ENCODE measurements around the gene LPCAT1.
"Not testable (repeated sequence)": the region's sequence is repeated elsewhere in the genome, so short reads cannot be mapped to it uniquely, and the experiment has no call there.

The LPCAT1 gene

GRCh38 chr5:1507014-1507375 lies 16.8 kb downstream of the LPCAT1 start:
- no peak for DNase-seq (ENCODE audit: extremely low read depth, low read depth)
- TF ChIP-seq, protein P1, sequence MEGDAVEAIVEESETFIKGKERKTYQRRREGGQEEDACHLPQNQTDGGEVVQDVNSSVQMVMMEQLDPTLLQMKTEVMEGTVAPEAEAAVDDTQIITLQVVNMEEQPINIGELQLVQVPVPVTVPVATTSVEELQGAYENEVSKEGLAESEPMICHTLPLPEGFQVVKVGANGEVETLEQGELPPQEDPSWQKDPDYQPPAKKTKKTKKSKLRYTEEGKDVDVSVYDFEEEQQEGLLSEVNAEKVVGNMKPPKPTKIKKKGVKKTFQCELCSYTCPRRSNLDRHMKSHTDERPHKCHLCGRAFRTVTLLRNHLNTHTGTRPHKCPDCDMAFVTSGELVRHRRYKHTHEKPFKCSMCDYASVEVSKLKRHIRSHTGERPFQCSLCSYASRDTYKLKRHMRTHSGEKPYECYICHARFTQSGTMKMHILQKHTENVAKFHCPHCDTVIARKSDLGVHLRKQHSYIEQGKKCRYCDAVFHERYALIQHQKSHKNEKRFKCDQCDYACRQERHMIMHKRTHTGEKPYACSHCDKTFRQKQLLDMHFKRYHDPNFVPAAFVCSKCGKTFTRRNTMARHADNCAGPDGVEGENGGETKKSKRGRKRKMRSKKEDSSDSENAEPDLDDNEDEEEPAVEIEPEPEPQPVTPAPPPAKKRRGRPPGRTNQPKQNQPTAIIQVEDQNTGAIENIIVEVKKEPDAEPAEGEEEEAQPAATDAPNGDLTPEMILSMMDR (IDR thresholded peaks at IDR 0.05; ENCODE audit: low read depth, low read length), result no peak

DNA sequence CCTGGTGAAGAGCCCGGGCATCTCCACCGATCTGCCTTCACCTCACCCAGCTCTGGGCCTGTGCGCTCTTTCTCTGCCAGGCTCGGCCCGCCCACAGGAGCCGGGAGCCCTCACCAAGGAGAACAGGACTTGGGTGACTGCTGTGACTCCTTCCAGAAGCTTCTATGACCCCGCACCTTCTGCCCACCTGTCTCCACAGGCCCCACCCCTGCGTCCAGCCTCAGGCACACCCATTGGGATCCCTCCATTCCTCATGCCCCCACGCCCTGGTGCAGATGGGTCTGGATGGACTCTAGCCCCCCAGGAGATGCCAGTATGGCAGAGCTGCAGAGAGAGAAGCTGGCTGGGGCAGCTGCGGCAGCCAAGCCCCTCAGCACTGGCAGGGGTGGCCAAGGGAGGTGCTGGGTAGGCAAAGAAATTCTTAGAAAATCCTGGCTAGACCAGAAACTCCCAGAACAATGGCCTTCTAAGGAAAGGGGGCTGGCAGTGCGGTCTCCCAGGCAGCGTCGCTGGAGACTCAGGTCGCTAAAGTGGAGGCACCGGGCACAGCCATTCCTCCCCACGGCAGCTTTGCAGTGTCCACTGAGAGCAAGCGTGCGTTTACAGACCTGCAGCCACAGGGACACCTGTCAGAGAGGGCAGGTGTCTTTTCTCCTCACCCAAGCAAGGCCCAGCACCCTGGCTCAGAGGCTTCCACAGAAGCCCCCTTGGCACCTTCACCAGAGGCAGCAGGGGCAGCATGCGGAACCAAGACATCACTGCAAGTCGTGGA lies 17.3 kb downstream of the LPCAT1 start:
- DNase-seq (ENCODE audit: extremely low read depth, low read depth), result no peak
- TF ChIP-seq, protein P1 (IDR thresholded peaks at IDR 0.05; ENCODE audit: low read depth, low read length), result no peak

DNA sequence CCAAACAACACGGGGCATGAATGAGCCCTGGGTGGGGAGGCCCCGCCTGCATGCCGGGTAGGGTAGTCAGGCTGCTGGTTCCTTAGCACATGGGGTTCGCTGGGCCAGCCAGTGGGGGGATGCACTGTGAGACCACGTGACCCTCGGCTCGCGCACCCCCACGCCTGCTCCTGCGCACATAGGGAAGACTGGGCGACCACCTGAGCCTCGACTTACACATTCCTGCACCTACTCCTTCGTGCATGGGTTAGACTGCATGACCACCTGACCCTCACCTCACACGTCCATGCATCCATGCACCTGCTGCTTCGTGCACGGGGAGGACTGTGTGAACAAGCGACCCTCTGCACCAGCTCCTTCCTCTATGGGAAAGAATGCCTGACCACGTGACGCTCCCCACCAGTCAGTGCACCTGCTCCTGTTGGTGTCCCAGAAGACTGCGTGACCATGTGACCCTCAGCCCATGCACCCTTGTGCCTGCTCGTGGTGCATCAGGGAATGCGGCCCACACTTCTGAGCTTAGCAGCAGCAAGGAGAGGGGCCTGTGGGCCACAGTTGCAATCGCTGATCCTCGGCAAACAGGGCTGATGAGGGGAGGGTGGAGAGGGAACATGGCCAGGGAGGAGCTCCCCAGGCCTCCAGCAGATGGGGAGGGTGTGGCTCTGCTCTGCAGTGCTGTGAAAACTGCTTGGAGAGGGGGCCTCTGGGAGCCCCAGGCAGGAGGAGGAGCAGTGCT lies 18.1 kb downstream of the LPCAT1 start:
- TF ChIP-seq, protein P1 (IDR thresholded peaks at IDR 0.05; ENCODE audit: low read depth, low read length), result no peak
- no peak for DNase-seq (ENCODE audit: extremely low read depth, low read depth)

- not testable (repeated sequence) for DNase-seq (ENCODE audit: extremely low read depth, low read depth)
These were observed 18.7 kb downstream of the LPCAT1 start for GRCh38 chr5:1505089-1505488.

- TF ChIP-seq, protein P1 (IDR thresholded peaks at IDR 0.05; ENCODE audit: low read depth, low read length), result no peak
- no peak for DNase-seq (ENCODE audit: extremely low read depth, low read depth)
These were observed 19.1 kb downstream of the LPCAT1 start for GRCh38 chr5:1504617-1505016.

- DNase-seq (ENCODE audit: extremely low read depth, low read depth), result no peak
- TF ChIP-seq, protein P1 (IDR thresholded peaks at IDR 0.05; ENCODE audit: low read depth, low read length), result no peak
These were observed 19.6 kb downstream of the LPCAT1 start for GRCh38 chr5:1504069-1504595.

- TF ChIP-seq, protein P1 (IDR thresholded peaks at IDR 0.05; ENCODE audit: low read depth, low read length), result no peak
- DNase-seq (ENCODE audit: extremely low read depth, low read depth), result no peak
These were observed 20.3 kb downstream of the LPCAT1 start for GRCh38 chr5:1503241-1504068.

Data from AG09319 (cell line).